ENCODE data around the gene FNDC5. TPM values are rescaled to one million over a fixed set of nuclear protein-coding genes. Genes with fewer than 3 reads are reported as not detected.

The FNDC5 gene
- polyA plus RNA-seq, 1 of the 3 experiments (the other 2 are of a cell fraction) = 0.59 TPM

DNA sequence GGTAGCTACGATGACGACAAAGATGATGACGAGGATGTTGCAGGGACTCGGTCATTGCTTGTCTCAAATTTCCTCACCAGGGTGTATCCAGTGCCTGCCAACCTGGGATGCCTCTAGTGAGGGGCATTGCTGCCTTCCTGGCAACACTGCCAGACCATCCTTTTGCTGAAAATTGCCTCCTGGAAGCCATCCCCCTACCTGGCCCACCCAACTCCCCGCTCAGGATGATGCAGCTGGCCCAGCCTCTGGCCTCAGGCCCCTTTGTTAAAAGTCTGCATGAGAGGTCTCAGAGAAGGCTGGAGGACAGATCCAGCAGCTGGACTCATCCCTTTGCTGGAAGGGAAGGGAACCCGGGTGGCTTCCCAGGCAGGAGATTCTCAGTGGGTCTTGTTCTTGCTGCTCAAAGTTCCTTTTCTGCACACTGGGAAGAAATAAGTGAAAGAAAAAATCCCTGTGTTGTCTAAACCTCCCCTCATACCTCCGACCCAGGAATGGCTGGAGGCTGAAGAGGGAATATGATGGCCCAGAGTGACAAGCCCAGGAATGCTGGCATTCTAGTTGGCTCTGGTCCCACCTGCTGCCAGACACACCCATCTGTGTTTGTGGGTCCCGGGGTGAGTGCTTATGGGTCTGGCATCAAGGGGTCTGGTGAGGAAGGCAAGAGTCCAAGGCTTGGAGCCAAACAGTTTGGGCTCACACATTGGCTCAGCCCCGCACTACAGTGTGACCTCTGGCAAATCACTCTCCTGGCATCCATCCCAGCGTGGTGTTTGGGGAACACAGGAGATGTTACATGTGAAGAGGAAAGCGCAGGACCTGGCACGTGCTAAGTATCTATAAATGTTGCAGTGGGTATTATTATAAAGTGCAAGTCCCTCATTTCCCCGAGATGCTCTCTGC, 6.7 kb upstream of the FNDC5 start:
- Histone ChIP-seq H3K4me2 (no peak overlapping the region), H3K9ac (no peak overlapping the region), H3K4me1 (ENCODE audit: control insufficient read depth in 1 of 2, insufficient read depth in 2 of 2, low read depth in 1 of 2, low read length in 1 of 2) (peaks cover 0 to 20% of the 10 kb centered on the region in 2 experiments; a peak in 1 of 4 replicates), H3K27me3 (ENCODE audit: insufficient read depth) (no peaks in the 10 kb centered on the region), H3K4me3 (ENCODE audit: low read depth in 2 of 2, low read length in 1 of 2) (no peak overlapping the region), H4K20me1 (ENCODE audit: insufficient read depth) (no peaks in the 10 kb centered on the region), H3K36me3 (replicated peaks in 1 of 2; ENCODE audit: control insufficient read depth in 1 of 2, insufficient read depth in 2 of 2, low read length in 1 of 2) (no peaks in the 10 kb centered on the region), H3K9me2 (no peaks in the 10 kb centered on the region), H3K79me2 (ENCODE audit: insufficient read depth) (no peaks in the 10 kb centered on the region), H2AFZ (ENCODE audit: low read depth) (no peak overlapping the region), H3K9me3 (no peaks in the 10 kb centered on the region), H3K27ac (ENCODE audit: low read depth in 2 of 2, low read length in 1 of 2) (no peak overlapping the region), H3F3A (replicated peaks; ENCODE audit: insufficient read depth) (peaks cover 4% of the 10 kb centered on the region)
- TF ChIP-seq NFIC (IDR thresholded peaks at IDR 0.05; ENCODE audit: borderline replicate concordance) = no peak
- TF ChIP-seq GABPA (IDR thresholded peaks at IDR 0.05; ENCODE audit: low read depth) = no peak
- no peak for TF ChIP-seq SIN3A (IDR thresholded peaks at IDR 0.05; ENCODE audit: borderline replicate concordance, low read depth, low read length)
- TF ChIP-seq RCOR1 (IDR thresholded peaks at IDR 0.05; ENCODE audit: low read length) = no peak
- TF ChIP-seq TAF1 (IDR thresholded peaks at IDR 0.05; ENCODE audit: borderline replicate concordance, low read depth, low read length) = no peak
- no peak for TF ChIP-seq CHD2 (IDR thresholded peaks at IDR 0.05; ENCODE audit: low read length, partially characterized antibody)
- TF ChIP-seq, protein P1, sequence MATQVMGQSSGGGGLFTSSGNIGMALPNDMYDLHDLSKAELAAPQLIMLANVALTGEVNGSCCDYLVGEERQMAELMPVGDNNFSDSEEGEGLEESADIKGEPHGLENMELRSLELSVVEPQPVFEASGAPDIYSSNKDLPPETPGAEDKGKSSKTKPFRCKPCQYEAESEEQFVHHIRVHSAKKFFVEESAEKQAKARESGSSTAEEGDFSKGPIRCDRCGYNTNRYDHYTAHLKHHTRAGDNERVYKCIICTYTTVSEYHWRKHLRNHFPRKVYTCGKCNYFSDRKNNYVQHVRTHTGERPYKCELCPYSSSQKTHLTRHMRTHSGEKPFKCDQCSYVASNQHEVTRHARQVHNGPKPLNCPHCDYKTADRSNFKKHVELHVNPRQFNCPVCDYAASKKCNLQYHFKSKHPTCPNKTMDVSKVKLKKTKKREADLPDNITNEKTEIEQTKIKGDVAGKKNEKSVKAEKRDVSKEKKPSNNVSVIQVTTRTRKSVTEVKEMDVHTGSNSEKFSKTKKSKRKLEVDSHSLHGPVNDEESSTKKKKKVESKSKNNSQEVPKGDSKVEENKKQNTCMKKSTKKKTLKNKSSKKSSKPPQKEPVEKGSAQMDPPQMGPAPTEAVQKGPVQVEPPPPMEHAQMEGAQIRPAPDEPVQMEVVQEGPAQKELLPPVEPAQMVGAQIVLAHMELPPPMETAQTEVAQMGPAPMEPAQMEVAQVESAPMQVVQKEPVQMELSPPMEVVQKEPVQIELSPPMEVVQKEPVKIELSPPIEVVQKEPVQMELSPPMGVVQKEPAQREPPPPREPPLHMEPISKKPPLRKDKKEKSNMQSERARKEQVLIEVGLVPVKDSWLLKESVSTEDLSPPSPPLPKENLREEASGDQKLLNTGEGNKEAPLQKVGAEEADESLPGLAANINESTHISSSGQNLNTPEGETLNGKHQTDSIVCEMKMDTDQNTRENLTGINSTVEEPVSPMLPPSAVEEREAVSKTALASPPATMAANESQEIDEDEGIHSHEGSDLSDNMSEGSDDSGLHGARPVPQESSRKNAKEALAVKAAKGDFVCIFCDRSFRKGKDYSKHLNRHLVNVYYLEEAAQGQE (IDR thresholded peaks at IDR 0.05; ENCODE audit: low read depth, low read length) = no peak
- no peak for TF ChIP-seq MXI1 (IDR thresholded peaks at IDR 0.05; ENCODE audit: low read depth, low read length)
- TF ChIP-seq FOSL2 (IDR thresholded peaks at IDR 0.05; ENCODE audit: borderline replicate concordance, low read depth) = no peak
- no peak for TF ChIP-seq TEAD4 (IDR thresholded peaks at IDR 0.05; ENCODE audit: borderline replicate concordance, insufficient read depth)
- no peak for TF ChIP-seq EZH2phosphoT487 (IDR thresholded peaks at IDR 0.05; ENCODE audit: borderline replicate concordance, low read depth)
- TF ChIP-seq FOXJ3 (CRISPR knock-in tag; IDR thresholded peaks at IDR 0.05) = no peak
- TF ChIP-seq, protein P2, sequence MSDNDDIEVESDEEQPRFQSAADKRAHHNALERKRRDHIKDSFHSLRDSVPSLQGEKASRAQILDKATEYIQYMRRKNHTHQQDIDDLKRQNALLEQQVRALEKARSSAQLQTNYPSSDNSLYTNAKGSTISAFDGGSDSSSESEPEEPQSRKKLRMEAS (IDR thresholded peaks at IDR 0.05; ENCODE audit: low read depth) = no peak
- TF ChIP-seq, protein P3, sequence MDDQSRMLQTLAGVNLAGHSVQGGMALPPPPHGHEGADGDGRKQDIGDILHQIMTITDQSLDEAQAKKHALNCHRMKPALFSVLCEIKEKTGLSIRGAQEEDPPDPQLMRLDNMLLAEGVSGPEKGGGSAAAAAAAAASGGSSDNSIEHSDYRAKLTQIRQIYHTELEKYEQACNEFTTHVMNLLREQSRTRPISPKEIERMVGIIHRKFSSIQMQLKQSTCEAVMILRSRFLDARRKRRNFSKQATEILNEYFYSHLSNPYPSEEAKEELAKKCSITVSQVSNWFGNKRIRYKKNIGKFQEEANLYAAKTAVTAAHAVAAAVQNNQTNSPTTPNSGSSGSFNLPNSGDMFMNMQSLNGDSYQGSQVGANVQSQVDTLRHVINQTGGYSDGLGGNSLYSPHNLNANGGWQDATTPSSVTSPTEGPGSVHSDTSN (IDR thresholded peaks at IDR 0.05) = no peak
- TF ChIP-seq, protein P4, sequence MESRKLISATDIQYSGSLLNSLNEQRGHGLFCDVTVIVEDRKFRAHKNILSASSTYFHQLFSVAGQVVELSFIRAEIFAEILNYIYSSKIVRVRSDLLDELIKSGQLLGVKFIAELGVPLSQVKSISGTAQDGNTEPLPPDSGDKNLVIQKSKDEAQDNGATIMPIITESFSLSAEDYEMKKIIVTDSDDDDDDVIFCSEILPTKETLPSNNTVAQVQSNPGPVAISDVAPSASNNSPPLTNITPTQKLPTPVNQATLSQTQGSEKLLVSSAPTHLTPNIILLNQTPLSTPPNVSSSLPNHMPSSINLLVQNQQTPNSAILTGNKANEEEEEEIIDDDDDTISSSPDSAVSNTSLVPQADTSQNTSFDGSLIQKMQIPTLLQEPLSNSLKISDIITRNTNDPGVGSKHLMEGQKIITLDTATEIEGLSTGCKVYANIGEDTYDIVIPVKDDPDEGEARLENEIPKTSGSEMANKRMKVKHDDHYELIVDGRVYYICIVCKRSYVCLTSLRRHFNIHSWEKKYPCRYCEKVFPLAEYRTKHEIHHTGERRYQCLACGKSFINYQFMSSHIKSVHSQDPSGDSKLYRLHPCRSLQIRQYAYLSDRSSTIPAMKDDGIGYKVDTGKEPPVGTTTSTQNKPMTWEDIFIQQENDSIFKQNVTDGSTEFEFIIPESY (IDR thresholded peaks at IDR 0.05; ENCODE audit: borderline replicate concordance, low read depth) = no peak
- no peak for TF ChIP-seq FOXM1 (IDR thresholded peaks at IDR 0.05; ENCODE audit: low read depth)
- no peak for TF ChIP-seq RFX5 (IDR thresholded peaks at IDR 0.05; ENCODE audit: low read length)
- POLR2A ChIA-PET = no interaction called here
- CTCF ChIA-PET = interaction anchor here (0.6 to 4.6 kb wide), 37 partner anchors 9 to 1806 kb away, joined by 3 to 44 read pairs (median 4); partner anchors contain the start of genes HPCA, RBBP4, S100PBP and YARS1
- DNase-seq = peak; percentile 53
- 72% methylated on average over 11 of the region's 13 CpGs for WGBS (ENCODE audit: low lambda C conversion rate)

Data from SK-N-SH (cell line).